ENCODE results near the gene PPP4R3A. TPM values are rescaled to one million over a fixed set of nuclear protein-coding genes. Genes with fewer than 3 reads are reported as not detected.
"Not testable (repeated sequence)": the region's sequence is repeated elsewhere in the genome, so short reads cannot be mapped to it uniquely, and the experiment has no call there.

The PPP4R3A gene
- total RNA-seq, 1 experiment from 2014 or later: 148 TPM

- H3K4me2 ChIP-seq (ENCODE audit: insufficient read depth, insufficient read length, low read length); H3T11ph ChIP-seq (ENCODE audit: low read length); H2BK15ac ChIP-seq (ENCODE audit: low read depth, low read length); H3K4me3 Mint-ChIP-seq; H3K9ac ChIP-seq (ENCODE audit: extremely low read depth, insufficient read length, low read length); H2AFZ ChIP-seq (ENCODE audit: low read length); H3K79me1 ChIP-seq (ENCODE audit: insufficient read depth, low read depth, low read length, poor library complexity, severe bottlenecking); H2BK5ac ChIP-seq (ENCODE audit: insufficient read length, low read length); H4K5ac ChIP-seq (ENCODE audit: insufficient read length, low read depth, low read length); H2BK20ac ChIP-seq (ENCODE audit: low read depth, low read length, poor library complexity, severe bottlenecking); H3K27me3 Mint-ChIP-seq (ENCODE audit: low read depth); H3K4me1 Mint-ChIP-seq; H3K79me2 ChIP-seq (ENCODE audit: insufficient read depth, low read length); H4K8ac ChIP-seq (replicated peaks; ENCODE audit: insufficient read length, low read depth, low read length); H3K27ac ChIP-seq (ENCODE audit: insufficient read length, low read depth, low read length); H3K23ac ChIP-seq (ENCODE audit: insufficient read length, low read depth, low read length); H3K4ac ChIP-seq (ENCODE audit: low read depth, low read length); H3K36me3 Mint-ChIP-seq (ENCODE audit: insufficient read depth in 1 of 3, low read depth in 3 of 3); DNase-seq; H3K23me2 ChIP-seq (ENCODE audit: insufficient read length, low read depth, low read length, poor library complexity, severe bottlenecking); H3K14ac ChIP-seq (ENCODE audit: insufficient read depth, low read length); H3K4me1 ChIP-seq (ENCODE audit: insufficient read depth, low read length); H3K56ac ChIP-seq (ENCODE audit: insufficient read length, low read depth, low read length); H3K9me3 Mint-ChIP-seq; H3K27me3 ChIP-seq (ENCODE audit: insufficient read depth, low read length); H4K20me1 ChIP-seq (ENCODE audit: control insufficient read depth, insufficient read depth, insufficient read length); H3K18ac ChIP-seq (ENCODE audit: insufficient read length, low read depth, low read length); H4K91ac ChIP-seq (ENCODE audit: insufficient read length, low read depth, low read length); H2BK12ac ChIP-seq (ENCODE audit: insufficient read length, low read depth, low read length); H2BK120ac ChIP-seq (ENCODE audit: low read depth, low read length, poor library complexity, severe bottlenecking); H3K27ac Mint-ChIP-seq; H2AK5ac ChIP-seq (ENCODE audit: insufficient read length, low read length): not testable (repeated sequence)
- no CpG with 5 or more reads among the region's 9 CpGs for WGBS (ENCODE audit: extremely low coverage, insufficient read length, low lambda C conversion rate)
- H3K9me3 ChIP-seq (ENCODE audit: control insufficient read depth, low read depth, low read length): peaks cover 11% of the 10 kb centered on the region
Measured at GRCh38 chr14:91425531-91425944, 84.6 kb downstream of the PPP4R3A start.
